DMS114 treated with DMSO at 0.1 percent for 48 hours (cell line): ENCODE results near the gene ABCA12.
"Not testable (repeated sequence)": the region's sequence is repeated elsewhere in the genome, so short reads cannot be mapped to it uniquely, and the experiment has no call there.

Experiments
- DNase-seq: peaks from one replicate; lab custom pipeline; 2025; ENCODE audit not compliant: unreplicated experiment; lab: John Stamatoyannopoulos, UW

The ABCA12 gene

GRCh38 chr2:215138479-215138878, at the start of gene ABCA12:
Gene ABCA12 (minus strand): TSS chr2:215138626. CDS start chr2:215138208, 418 bp downstream.
- DNase-seq = no peak

- DNase-seq = no peak
Measured at GRCh38 chr2:215188078-215188477, 49.7 kb upstream of the ABCA12 start.

- no peak for DNase-seq
Measured at GRCh38 chr2:215186021-215186420, 47.6 kb upstream of the ABCA12 start.

- DNase-seq = no peak
Measured at GRCh38 chr2:215178121-215178520, 39.7 kb upstream of the ABCA12 start.

GRCh38 chr2:215171796-215172195, 33.4 kb upstream of the ABCA12 start:
- no peak for DNase-seq

GRCh38 chr2:215171151-215171550, 32.7 kb upstream of the ABCA12 start:
- no peak for DNase-seq

GRCh38 chr2:215166505-215166904, 28.1 kb upstream of the ABCA12 start:
- not testable (repeated sequence) for DNase-seq

GRCh38 chr2:215163319-215163718, 24.9 kb upstream of the ABCA12 start:
- DNase-seq = not testable (repeated sequence)

GRCh38 chr2:215161301-215161829, 22.9 kb upstream of the ABCA12 start:
- DNase-seq = no peak

- DNase-seq = no peak
Measured at GRCh38 chr2:215160081-215160480, 21.7 kb upstream of the ABCA12 start.

GRCh38 chr2:215156453-215156852, 18.0 kb upstream of the ABCA12 start:
- no peak for DNase-seq

GRCh38 chr2:215149894-215150293, 11.5 kb upstream of the ABCA12 start:
- no peak for DNase-seq

- no peak for DNase-seq
Measured at GRCh38 chr2:215149486-215149885, 11.1 kb upstream of the ABCA12 start.

GRCh38 chr2:215149060-215149459, 10.6 kb upstream of the ABCA12 start:
- DNase-seq = no peak

- DNase-seq = no peak
Measured at GRCh38 chr2:215145611-215146010, 7.2 kb upstream of the ABCA12 start.

GRCh38 chr2:215144106-215144875, 5.9 kb upstream of the ABCA12 start:
- no peak for DNase-seq

- DNase-seq = no peak
Measured at GRCh38 chr2:215143458-215143857, 5.0 kb upstream of the ABCA12 start.

- no peak for DNase-seq
Measured at GRCh38 chr2:215141706-215142105, 3.3 kb upstream of the ABCA12 start.

- no peak for DNase-seq
Measured at GRCh38 chr2:215140166-215140707, 1.8 kb upstream of the ABCA12 start.

GRCh38 chr2:215137741-215138340, 585 bp downstream of the ABCA12 start:
- no peak for DNase-seq

GRCh38 chr2:215137329-215137686, 1.1 kb downstream of the ABCA12 start:
- DNase-seq = no peak

GRCh38 chr2:215136669-215137328, 1.6 kb downstream of the ABCA12 start:
- DNase-seq = no peak
